SU-DHL-6 (cell line): ENCODE measurements around the gene CDK6.

Source experiments
- CTCF ChIP-seq: fragments of 200-600 bp; sonication (generic); IDR thresholded peaks from one replicate; pipeline ENCODE4 v1.5.1; 2017; ENCODE audit warnings: antibody characterized with exemption, mild to moderate bottlenecking, low read length, moderate library complexity; ENCODE audit not compliant: insufficient read depth, poor library complexity, severe bottlenecking
- EZH2phosphoT487 ChIP-seq: fragments of 200-600 bp; sonication (generic), shearing (Covaris generic); conservative IDR thresholded peaks from 2 replicates; pipeline ENCODE4 v1.6.1; 2018; ENCODE audit warnings: mild to moderate bottlenecking, antibody characterized with exemption, low read length, moderate library complexity, mixed read lengths

DNA sequence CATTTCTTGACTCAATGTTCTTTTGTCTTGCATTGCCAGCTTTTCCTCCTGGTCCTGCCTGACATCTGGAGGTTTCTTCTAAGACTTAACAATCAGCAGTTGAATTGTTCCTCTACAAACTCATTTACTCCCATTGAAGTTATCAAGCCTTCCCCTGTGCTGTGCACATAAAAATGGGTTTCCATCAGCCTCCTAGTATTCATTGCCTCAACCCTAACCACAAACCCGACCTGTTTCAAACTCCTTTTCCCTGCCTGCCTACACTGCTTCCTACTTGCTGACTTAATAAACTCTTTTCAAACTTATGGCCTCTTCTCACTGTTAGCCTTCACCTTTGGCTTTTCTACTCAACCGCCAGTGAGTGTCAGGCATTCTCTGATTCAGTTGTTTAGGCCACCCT, 9.4 kb upstream of the CDK6 start:
- TF ChIP-seq CTCF = no peak
- TF ChIP-seq EZH2phosphoT487 = no peak
